Caco-2 (cell line): ENCODE data around the gene OGFOD3. TPM values are rescaled to one million over a fixed set of nuclear protein-coding genes. Genes with fewer than 3 reads are reported as not detected.

ENCODE experiments used
- BruUV-seq: library from RNA; stranded (reverse); fragments of 400-500 nt; replicated peaks from 2 replicates; lab custom pipeline; 2021; lab: Mats Ljungman, UMichigan
- CTCF ChIA-PET: fragments of 300-600 bp; sonication (Branson Sonifier 250); formaldehyde crosslinking; loops from one replicate; lab custom pipeline; 2022; ENCODE audit warnings: antibody characterized with exemption; lab: Charles Lee
- POLR2A ChIA-PET: fragments of 300-600 bp; sonication (Branson Sonifier 250); formaldehyde crosslinking; loops from one replicate; lab custom pipeline; 2022; ENCODE audit warnings: antibody characterized with exemption; lab: Charles Lee
- DNase-seq, 2 experiments: peaks; one replicate each; pipeline versions ENCODE4 v3.0.0 to v3.0.0-alpha.2; 2020 to 2022
- H3K27me3 ChIP-seq: replicated peaks from 2 replicates; pipeline ENCODE4 v1.6.0; 2011; ENCODE audit warnings: low read length; ENCODE audit not compliant: control insufficient read depth, insufficient read depth
- H3K36me3 ChIP-seq: 2 replicates; pipeline ENCODE4 v1.5.1; 2011; ENCODE audit warnings: low read length; ENCODE audit not compliant: control insufficient read depth, insufficient read depth
- H3K4me1 ChIP-seq: fragments of 250-450 bp; sonication (Bioruptor Pico); 2 replicates; pipeline ENCODE4 v1.5.1; 2020; ENCODE audit warnings: mild to moderate bottlenecking
- H3K4me3 ChIP-seq: 2 replicates; pipeline ENCODE4 v1.5.1; 2011; ENCODE audit warnings: low read depth, mild to moderate bottlenecking, control low read depth, low read length
- H3K9me3 ChIP-seq: fragments of 250-450 bp; sonication (Bioruptor Pico); 2 replicates; pipeline ENCODE4 v1.5.1; 2020; ENCODE audit warnings: mild to moderate bottlenecking, moderate library complexity
- H3K27ac Mint-ChIP-seq: one replicate; pipeline ENCODE4 v1.8.0; 2022; ENCODE audit warnings: mixed read lengths; ENCODE audit not compliant: unreplicated experiment
- H3K27me3 Mint-ChIP-seq: one replicate; pipeline ENCODE4 v1.8.0; 2022; ENCODE audit warnings: mixed read lengths; ENCODE audit not compliant: insufficient read depth, unreplicated experiment
- H3K36me3 Mint-ChIP-seq: one replicate; pipeline ENCODE4 v1.8.0; 2022; ENCODE audit warnings: mild to moderate bottlenecking, mixed read lengths; ENCODE audit not compliant: insufficient read depth, unreplicated experiment
- H3K4me1 Mint-ChIP-seq: one replicate; pipeline ENCODE4 v1.8.0; 2022; ENCODE audit warnings: low read depth, mixed read lengths; ENCODE audit not compliant: unreplicated experiment
- H3K4me3 Mint-ChIP-seq: one replicate; pipeline ENCODE4 v1.8.0; 2022; ENCODE audit warnings: mild to moderate bottlenecking, moderate library complexity, mixed read lengths; ENCODE audit not compliant: unreplicated experiment
- H3K9me3 Mint-ChIP-seq: one replicate; pipeline ENCODE4 v1.8.0; 2022; ENCODE audit warnings: mixed read lengths; ENCODE audit not compliant: unreplicated experiment
- intact Hi-C: fragments of 100-400 bp; cut with micrococcal nuclease; formaldehyde crosslinking; loops from one replicate; pipeline ENCODE4 v1.10.0; 2022; ENCODE audit not compliant: unreplicated experiment
- total RNA-seq: library from RNA; stranded (reverse); gene quantifications from 2 replicates; pipeline ENCODE4 v1.2.3, GENCODE V29; 2022
- TF ChIP-seq, protein P1 (sequence below), 2 experiments: fragments of 200-600 bp in 1 of 2; IDR thresholded peaks; 1 replicate in 1 of 2; 2 replicates in 1 of 2; pipeline versions ENCODE4 v1.5.1 to v1.8.0; 2011 to 2022; ENCODE audit warnings: antibody characterized with exemption in 1 of 2, control low read depth in 1 of 2, inconsistent platforms in 1 of 2, low read depth in 1 of 2, low read length in 1 of 2, mild to moderate bottlenecking in 1 of 2, moderate library complexity in 1 of 2; ENCODE audit not compliant: insufficient read depth in 1 of 2, severe bottlenecking in 1 of 2, unreplicated experiment in 1 of 2

Gene OGFOD3
- total RNA-seq, 1 experiment from 2014 or later: 51.2 TPM

DNA sequence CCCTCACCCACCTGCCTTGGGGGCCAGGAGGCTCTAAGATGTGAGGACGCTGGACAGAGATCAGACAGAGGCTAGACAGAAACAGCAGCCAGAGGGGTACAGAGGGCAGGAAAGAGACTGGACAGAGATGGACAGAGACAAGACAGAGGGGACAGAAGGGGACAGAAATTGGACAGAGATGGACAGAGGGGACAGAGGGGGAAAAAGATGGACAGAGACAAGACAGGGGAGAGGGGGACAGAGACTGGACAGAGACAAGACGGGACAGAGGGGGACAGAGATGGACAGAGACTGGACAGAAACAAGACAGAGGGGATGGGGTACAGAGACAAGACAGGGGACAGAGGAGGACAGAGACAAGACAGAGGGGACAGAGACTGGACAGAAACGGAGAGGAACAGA lies 30.7 kb downstream of the OGFOD3 start:
- Histone ChIP-seq H3K36me3 (no peaks in the 10 kb centered on the region), H3K9me3 (no peaks in the 10 kb centered on the region), H3K27me3 (no peaks in the 10 kb centered on the region), H3K4me1 (peaks cover 14% of the 10 kb centered on the region), H3K4me3 (no peak overlapping the region)
- DNase-seq: no peak
- TF ChIP-seq, protein P1, sequence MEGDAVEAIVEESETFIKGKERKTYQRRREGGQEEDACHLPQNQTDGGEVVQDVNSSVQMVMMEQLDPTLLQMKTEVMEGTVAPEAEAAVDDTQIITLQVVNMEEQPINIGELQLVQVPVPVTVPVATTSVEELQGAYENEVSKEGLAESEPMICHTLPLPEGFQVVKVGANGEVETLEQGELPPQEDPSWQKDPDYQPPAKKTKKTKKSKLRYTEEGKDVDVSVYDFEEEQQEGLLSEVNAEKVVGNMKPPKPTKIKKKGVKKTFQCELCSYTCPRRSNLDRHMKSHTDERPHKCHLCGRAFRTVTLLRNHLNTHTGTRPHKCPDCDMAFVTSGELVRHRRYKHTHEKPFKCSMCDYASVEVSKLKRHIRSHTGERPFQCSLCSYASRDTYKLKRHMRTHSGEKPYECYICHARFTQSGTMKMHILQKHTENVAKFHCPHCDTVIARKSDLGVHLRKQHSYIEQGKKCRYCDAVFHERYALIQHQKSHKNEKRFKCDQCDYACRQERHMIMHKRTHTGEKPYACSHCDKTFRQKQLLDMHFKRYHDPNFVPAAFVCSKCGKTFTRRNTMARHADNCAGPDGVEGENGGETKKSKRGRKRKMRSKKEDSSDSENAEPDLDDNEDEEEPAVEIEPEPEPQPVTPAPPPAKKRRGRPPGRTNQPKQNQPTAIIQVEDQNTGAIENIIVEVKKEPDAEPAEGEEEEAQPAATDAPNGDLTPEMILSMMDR (IDR thresholded peaks at IDR 0.05; ENCODE audit: insufficient read depth in 1 of 2, low read depth in 1 of 2, low read length in 1 of 2, severe bottlenecking in 1 of 2, unreplicated experiment in 1 of 2): no peak
- H3K27me3 Mint-ChIP-seq: no peaks in the 10 kb centered on the region
- no peak overlapping the region for H3K4me3 Mint-ChIP-seq
- H3K36me3 Mint-ChIP-seq: peaks cover 5% of the 10 kb centered on the region
- H3K4me1 Mint-ChIP-seq: no peaks in the 10 kb centered on the region
- intact Hi-C loops: no loop called here
- BruUV-seq: no TSS peak
- no peaks in the 10 kb centered on the region for H3K9me3 Mint-ChIP-seq
- CTCF ChIA-PET: no interaction called here
- H3K27ac Mint-ChIP-seq: no peak overlapping the region
- POLR2A ChIA-PET: no interaction called here

DNA sequence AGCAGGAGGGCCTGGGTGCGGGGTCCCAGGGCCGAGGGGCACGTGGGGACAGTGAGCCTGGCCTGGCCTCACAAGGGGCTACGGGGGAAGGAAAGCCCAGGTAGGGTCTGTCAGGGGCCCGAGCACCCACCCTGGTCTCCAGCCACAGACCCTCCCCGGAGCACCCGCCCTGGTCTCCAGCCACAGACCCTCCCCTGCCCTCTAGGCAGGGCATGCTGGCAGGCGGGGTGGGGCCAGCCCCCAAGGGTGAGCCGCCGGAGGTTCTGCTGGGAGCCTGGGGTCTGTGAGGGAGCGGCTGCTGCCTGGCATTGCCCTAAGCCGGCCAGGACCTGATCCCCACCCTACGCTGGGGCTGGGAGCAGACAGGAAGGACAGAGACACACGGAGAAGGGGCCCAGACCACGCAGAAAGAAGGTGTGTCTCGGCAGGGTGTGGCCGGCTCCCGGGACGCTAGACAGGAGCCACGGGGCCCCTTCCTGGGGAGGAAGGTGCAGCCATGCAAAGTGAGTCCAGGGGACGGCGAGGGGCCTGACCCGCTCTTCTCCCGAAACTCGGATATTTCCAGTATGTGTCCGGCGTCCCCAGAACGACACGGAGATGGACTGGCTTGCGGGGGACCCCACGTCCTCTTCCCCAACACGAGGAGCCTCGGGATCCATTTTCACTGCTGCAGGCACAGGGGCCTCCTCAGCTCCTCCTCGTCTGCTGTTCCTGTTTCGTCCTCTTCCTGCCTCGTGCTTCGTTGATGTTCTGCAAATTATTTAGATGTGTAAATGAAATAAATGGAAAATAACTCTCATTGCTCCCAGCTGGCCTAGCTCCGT lies 31.3 kb downstream of the OGFOD3 start:
- no peaks in the 10 kb centered on the region for H3K9me3 Mint-ChIP-seq
- ChIA-PET POLR2A (no interaction called here), CTCF (no interaction called here)

DNA sequence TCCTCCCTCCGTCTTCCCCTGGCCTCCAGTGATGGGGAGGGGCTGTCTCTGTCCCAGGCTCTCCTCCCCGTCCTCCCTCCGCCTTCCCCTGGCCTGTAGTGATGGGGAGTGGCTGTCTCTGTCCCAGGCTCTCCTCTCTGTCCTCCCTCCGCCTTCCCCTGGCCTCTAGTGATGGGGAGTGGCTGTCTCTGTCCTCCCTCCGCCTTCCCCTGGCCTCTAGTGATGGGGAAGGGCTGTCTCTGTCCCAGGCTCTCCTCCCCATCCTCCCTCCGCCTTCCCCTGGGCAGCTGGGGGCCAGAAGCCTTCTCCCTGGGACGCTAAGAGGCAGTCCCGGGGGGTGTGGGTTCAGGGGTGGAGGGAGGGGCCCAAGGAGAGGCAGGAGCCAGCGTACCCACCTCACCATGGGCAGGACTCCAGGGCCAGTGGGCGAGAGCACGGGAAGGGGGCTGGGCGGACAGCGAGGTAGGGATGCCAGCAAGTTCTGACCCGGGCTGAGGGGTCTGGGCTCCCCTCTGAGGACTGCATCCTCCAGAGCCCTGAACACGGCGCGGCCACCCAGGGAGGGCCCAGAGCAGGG lies 32.0 kb downstream of the OGFOD3 start:
- no peak overlapping the region for H3K4me3 ChIP-seq
- POLR2A ChIA-PET: no interaction called here
- peaks cover 14% of the 10 kb centered on the region for H3K4me1 ChIP-seq
- Mint-ChIP-seq H3K4me1 (no peaks in the 10 kb centered on the region), H3K27me3 (no peaks in the 10 kb centered on the region), H3K4me3 (no peak overlapping the region), H3K36me3 (peaks cover 5% of the 10 kb centered on the region), H3K9me3 (no peaks in the 10 kb centered on the region), H3K27ac (no peak overlapping the region)
- no peak for DNase-seq
- H3K27me3 ChIP-seq: no peaks in the 10 kb centered on the region
- CTCF ChIA-PET: interaction anchor here (1.0 kb wide), 1 partner anchor 150 kb away, joined by 4 read pairs; no protein-coding TSS in a partner anchor
- TF ChIP-seq, protein P1 (IDR thresholded peaks at IDR 0.05; ENCODE audit: insufficient read depth in 1 of 2, low read depth in 1 of 2, low read length in 1 of 2, severe bottlenecking in 1 of 2, unreplicated experiment in 1 of 2): no peak
- no peaks in the 10 kb centered on the region for H3K9me3 ChIP-seq
- H3K36me3 ChIP-seq: no peaks in the 10 kb centered on the region
- intact Hi-C loops: no loop called here
- BruUV-seq: no TSS peak

More for the DNA sequence above, 31.3 kb downstream of the OGFOD3 start:
- no peaks in the 10 kb centered on the region for H3K27me3 ChIP-seq
- H3K9me3 ChIP-seq: no peaks in the 10 kb centered on the region
- no TSS peak for BruUV-seq
- H3K27me3 Mint-ChIP-seq: no peaks in the 10 kb centered on the region
- DNase-seq: no peak
- no peaks in the 10 kb centered on the region for H3K4me1 Mint-ChIP-seq
- peaks cover 14% of the 10 kb centered on the region for H3K4me1 ChIP-seq
- no peak overlapping the region for H3K4me3 ChIP-seq
- H3K4me3 Mint-ChIP-seq: no peak overlapping the region
- intact Hi-C loops: no loop called here
- TF ChIP-seq, protein P1 (IDR thresholded peaks at IDR 0.05; ENCODE audit: insufficient read depth in 1 of 2, low read depth in 1 of 2, low read length in 1 of 2, severe bottlenecking in 1 of 2, unreplicated experiment in 1 of 2): no peak
- H3K27ac Mint-ChIP-seq: no peak overlapping the region
- peaks cover 5% of the 10 kb centered on the region for H3K36me3 Mint-ChIP-seq
- no peaks in the 10 kb centered on the region for H3K36me3 ChIP-seq
